NCI-H2227 (cell line): ENCODE data around the gene AFMID.
"Not testable (repeated sequence)": the region's sequence is repeated elsewhere in the genome, so short reads cannot be mapped to it uniquely, and the experiment has no call there.

Experiments
- DNase-seq: peaks from one replicate; lab custom pipeline; 2025; ENCODE audit not compliant: unreplicated experiment; lab: John Stamatoyannopoulos, UW

Gene AFMID

GRCh38 chr17:78219396-78220150 is 32.4 kb downstream of the AFMID start:
- DNase-seq = no peak

- no peak for DNase-seq
Measured at GRCh38 chr17:78223061-78223460, 35.9 kb downstream of the AFMID start.

DNA sequence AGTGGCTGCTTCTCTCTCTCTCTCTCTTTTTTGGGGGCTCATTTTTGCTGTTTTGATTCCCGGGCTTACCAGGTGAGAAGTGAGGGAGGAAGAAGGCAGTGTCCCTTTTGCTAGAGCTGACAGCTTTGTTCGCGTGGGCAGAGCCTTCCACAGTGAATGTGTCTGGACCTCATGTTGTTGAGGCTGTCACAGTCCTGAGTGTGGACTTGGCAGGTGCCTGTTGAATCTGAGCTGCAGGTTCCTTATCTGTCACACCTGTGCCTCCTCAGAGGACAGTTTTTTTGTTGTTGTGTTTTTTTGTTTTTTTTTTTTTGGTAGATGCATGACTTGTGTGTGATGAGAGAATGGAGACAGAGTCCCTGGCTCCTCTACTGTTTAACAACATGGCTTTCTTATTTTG is 36.6 kb downstream of the AFMID start:
- no peak for DNase-seq

DNA sequence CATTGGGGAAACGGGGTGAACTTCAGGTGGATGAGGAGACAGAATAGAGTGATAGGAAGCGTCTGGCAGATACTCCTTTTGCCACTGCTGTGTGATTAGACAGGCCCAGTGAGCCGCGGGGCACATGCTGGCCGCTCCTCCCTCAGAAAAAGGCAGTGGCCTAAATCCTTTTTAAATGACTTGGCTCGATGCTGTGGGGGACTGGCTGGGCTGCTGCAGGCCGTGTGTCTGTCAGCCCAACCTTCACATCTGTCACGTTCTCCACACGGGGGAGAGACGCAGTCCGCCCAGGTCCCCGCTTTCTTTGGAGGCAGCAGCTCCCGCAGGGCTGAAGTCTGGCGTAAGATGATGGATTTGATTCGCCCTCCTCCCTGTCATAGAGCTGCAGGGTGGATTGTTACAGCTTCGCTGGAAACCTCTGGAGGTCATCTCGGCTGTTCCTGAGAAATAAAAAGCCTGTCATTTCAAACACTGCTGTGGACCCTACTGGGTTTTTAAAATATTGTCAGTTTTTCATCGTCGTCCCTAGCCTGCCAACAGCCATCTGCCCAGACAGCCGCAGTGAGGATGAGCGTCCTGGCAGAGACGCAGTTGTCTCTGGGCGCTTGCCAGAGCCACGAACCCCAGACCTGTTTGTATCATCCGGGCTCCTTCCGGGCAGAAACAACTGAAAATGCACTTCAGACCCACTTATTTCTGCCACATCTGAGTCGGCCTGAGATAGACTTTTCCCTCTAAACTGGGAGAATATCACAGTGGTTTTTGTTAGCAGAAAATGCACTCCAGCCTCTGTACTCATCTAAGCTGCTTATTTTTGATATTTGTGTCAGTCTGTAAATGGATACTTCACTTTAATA is 37.3 kb downstream of the AFMID start:
- DNase-seq = peak; percentile 86

DNA sequence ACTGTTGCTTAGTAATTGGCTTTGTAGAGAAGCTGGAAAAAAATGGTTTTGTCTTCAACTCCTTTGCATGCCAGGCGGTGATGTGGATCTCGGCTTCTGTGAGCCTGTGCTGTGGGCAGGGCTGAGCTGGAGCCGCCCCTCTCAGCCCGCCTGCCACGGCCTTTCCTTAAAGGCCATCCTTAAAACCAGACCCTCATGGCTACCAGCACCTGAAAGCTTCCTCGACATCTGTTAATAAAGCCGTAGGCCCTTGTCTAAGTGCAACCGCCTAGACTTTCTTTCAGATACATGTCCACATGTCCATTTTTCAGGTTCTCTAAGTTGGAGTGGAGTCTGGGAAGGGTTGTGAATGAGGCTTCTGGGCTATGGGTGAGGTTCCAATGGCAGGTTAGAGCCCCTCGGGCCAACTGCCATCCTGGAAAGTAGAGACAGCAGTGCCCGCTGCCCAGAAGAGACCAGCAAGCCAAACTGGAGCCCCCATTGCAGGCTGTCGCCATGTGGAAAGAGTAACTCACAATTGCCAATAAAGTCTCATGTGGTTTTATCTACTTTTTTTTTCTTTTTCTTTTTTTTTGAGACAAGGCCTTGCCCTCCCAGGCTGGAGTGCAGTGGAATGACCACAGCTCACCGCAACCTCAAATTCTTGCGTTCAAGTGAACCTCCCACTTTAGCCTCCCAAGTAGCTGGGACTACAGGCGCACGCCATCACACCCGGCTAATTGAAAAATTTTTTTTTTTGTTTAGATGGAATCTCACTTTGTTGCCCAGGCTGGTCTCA is 38.1 kb downstream of the AFMID start:
- peak; percentile 26 for DNase-seq

DNA sequence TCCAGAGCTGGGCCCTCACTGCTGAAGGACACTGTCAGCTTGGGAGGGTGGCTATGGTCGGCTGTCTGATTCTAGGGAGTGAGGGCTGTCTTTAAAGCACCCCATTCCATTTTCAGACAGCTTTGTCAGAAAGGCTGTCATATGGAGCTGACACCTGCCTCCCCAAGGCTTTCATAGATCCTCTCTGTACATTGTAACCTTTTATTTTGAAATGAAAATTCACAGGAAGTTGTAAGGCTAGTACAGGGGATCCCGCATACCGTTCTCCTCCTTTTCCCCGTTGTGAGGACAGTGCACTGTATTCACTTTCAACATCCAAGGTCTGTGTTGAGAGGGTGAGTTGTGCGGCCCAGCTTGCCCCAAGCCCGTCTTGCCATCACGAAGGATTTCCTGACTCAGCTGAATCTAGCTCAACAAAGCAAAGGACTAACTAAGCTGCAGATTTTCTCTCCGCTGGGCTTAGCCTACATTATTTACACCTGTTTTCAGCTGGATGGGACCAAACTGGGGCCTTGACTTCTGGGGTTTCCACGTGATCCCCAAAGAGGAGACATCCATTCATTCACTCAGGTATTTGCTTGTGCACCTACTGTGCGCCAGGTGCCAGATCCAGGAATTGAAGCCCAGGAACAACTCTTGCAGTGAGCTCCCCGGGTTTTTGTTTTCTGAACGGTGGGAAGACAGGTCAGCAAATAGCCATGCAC is 39.0 kb downstream of the AFMID start:
- DNase-seq = no peak

- no peak for DNase-seq
Measured at GRCh38 chr17:78226759-78227454, 39.7 kb downstream of the AFMID start.

DNA sequence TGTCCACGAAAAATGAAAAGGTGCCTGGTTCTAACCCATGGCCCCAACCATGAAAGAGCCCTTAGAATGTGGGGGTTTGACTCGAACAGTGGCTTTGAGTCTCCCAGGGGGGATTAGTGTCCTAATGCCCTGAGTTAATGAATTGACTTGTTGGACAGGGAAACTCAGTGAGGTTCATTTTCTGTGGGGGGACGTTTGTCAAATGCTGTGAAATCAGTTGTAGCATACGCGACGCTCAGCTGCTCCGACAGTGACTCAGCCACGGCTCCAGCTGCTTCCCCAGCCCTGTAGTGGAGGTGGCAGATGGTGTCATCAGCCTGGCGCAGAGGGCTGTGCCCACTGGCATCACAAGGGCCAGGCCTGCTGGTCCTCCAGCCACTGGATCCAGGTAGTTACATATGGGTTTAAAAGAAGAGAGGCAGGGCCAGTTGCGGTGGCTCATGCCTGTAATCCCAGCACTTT is 40.3 kb downstream of the AFMID start:
- DNase-seq = no peak

DNA sequence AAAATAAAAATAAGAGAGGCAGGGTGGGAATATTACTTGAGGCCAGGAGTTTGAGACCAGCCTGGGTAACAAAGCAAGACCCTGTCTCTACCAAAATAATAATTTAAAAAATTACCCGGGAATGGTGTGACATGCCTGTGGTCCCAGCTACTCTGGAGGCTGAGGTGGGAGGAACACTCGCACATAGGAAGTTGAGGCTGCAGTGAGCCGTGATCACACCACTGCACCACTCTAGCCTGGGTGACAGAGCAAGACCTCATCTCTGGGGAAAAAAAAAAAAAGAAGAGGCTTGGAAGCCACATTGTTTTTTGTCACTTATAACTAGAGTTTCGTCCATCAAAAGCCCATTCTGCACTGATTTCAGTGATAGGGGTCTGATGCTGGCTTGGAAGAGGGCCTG is 41.0 kb downstream of the AFMID start:
- no peak for DNase-seq

- DNase-seq = no peak
Measured at GRCh38 chr17:78230252-78230962, 43.2 kb downstream of the AFMID start.

DNA sequence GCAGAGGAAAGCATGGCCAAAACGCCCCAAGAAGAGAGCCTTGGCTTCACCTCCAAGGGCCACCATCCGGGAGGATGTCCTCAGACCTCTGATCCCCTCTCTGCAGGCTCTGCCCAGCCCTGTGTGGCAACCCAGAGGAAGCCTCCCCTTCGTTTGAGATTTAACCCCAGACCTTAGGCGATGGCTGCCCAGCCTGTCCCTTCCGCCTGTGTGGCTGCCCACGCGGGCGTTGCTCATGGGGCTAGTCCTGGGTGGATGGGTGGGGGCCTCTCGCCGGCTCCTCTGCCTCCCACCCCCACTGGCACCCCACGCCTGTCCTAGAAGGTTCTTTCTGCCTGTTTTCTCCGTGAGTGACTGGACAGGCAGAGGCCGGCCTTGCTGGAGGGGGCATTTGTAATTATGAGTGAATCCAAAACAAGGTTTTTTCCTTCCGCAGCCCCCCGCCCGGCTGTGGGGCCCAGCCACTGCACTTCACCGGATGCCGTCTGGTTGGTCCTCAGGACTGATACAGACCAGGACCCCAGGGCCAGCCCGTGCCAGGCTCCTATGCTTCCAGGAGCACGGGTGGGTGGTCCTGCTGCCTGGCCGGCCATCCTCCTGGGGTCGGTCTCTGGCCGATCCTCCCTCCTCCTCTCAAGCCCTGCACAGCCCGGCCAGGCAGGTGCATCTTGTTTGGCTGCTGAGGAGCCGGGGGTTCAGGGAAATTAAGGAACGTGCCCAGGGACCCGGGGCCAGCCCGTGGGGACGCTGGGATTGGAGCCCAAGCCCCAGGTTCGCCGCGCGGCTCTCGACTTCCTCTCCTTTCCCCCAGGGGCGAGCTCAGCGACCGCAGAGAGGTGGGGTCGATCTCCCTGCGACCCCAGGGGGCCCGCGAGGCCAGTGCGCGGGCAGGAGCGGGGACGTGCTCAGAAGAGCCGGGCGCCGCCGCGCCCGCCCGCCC is 44.1 kb downstream of the AFMID start, which contains the start of gene TMEM235:
TMEM235 (plus strand) TSS at position 636 of the 940 bp plus-strand sequence. CDS start 393 bp downstream, outside the sequence.
- no peak for DNase-seq

- no peak for DNase-seq
Measured at GRCh38 chr17:78231991-78232858, 45.1 kb downstream of the AFMID start.

GRCh38 chr17:78232859-78233173 is 45.7 kb downstream of the AFMID start:
- DNase-seq = no peak

- no peak for DNase-seq
Measured at GRCh38 chr17:78233678-78234077, 46.5 kb downstream of the AFMID start.

- DNase-seq = no peak
Measured at GRCh38 chr17:78234261-78234865, 47.2 kb downstream of the AFMID start.

DNA sequence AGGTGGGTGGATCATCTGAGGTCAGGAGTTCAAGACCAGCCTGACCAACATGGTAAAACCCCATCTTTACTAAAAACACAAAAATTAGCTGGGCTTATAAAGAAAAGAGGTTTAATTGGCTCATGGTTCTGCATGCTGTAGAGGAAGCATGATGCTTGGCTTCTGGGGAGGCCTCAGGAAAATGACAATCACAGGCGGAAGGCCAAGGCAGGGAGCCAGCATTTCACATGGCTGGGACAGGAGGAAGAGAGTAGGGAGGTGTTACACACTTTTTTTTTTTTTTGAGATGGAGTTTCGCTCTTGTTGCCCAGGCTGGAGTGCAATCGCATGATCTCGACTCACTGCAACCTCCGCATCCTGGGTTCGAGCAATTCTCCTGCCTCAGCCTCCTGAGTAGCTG is 47.9 kb downstream of the AFMID start:
- not testable (repeated sequence) for DNase-seq

DNA sequence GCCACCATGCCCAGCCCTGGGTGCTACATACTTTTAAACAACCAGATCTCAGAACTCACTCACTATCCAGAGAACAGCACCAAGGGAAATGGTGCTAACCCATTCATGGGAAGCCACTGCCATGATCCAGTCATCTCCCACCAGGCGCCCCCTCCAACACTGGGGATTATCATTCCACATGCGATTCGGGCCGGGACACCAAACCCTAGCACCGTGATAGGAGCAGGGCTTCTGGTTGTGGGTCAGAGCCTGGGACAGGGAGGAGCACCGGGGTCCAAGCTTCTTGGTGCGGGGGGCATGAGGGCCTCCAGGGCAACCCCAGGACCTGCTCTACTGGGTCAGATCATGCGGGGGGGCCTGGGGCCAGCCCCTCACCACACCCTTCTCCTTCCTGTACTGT is 48.7 kb downstream of the AFMID start:
- DNase-seq = no peak
